ENCODE data around the gene SESN3. TPM values are rescaled to one million over a fixed set of nuclear protein-coding genes. Genes with fewer than 3 reads are reported as not detected.

Gene SESN3
- total RNA-seq, 1 experiment from 2014 or later: 1.4 TPM

DNA sequence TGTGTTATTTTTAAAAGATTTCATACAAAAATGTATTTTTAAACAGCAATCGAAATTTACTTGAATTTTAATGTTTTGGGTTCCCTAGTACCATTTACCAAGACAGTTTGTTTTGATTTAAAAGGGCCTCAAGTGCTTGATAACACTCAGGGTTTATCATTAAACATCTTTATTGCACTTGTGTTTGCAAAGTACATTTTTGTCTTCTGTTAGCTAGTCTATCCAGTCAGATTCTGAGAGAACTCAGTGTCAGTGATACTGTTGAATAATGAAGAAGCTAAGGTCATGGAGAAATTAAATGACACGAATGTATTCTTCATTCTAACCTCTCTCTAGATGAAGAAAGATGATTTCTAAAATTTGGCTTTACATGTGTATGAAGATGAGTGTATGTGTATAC lies 12.7 kb upstream of the SESN3 start:
- BruUV-seq (replicated peaks): no TSS peak
- intact Hi-C loops (cut with micrococcal nuclease; ENCODE audit: unreplicated experiment): no loop called here
- POLR2A ChIA-PET: interaction anchor here (0.6 kb wide), 1 partner anchor 11 kb away, joined by 3 read pairs; no protein-coding TSS in a partner anchor
- peaks cover 20% of the 10 kb centered on the region for H3K27me3 ChIP-seq (ENCODE audit: control insufficient read depth, insufficient read depth, low read length)
- no peak overlapping the region for H3K27ac ChIP-seq (ENCODE audit: low read length)
- no peak for ATAC-seq
- no peak for DNase-seq (ENCODE audit: low read depth, low spot score)
- H3K36me3 ChIP-seq (ENCODE audit: control insufficient read depth, insufficient read depth, low read length): no peaks in the 10 kb centered on the region
- CTCF ChIA-PET: no interaction called here
- H3K4me1 ChIP-seq (ENCODE audit: control insufficient read depth, insufficient read depth, low read length): no peaks in the 10 kb centered on the region
- H3K4me3 ChIP-seq (ENCODE audit: low read depth in 2 of 2, low read length in 2 of 2): no peak overlapping the region
- in situ Hi-C loops (cut with HindIII; ENCODE audit: low pct_unique_long_range_greater_than_20kb, low sequenced_read_pairs): no loop called here
- H3K9me3 ChIP-seq (ENCODE audit: control insufficient read depth, insufficient read depth, low read depth, low read length): no peaks in the 10 kb centered on the region
- no peak for TF ChIP-seq TCF7L2 (IDR thresholded peaks at IDR 0.05; ENCODE audit: low read depth, low read length)
- no peak for TF ChIP-seq POLR2AphosphoS5 (IDR thresholded peaks at IDR 0.05; ENCODE audit: low read depth, low read length)
- TF ChIP-seq, protein P1, sequence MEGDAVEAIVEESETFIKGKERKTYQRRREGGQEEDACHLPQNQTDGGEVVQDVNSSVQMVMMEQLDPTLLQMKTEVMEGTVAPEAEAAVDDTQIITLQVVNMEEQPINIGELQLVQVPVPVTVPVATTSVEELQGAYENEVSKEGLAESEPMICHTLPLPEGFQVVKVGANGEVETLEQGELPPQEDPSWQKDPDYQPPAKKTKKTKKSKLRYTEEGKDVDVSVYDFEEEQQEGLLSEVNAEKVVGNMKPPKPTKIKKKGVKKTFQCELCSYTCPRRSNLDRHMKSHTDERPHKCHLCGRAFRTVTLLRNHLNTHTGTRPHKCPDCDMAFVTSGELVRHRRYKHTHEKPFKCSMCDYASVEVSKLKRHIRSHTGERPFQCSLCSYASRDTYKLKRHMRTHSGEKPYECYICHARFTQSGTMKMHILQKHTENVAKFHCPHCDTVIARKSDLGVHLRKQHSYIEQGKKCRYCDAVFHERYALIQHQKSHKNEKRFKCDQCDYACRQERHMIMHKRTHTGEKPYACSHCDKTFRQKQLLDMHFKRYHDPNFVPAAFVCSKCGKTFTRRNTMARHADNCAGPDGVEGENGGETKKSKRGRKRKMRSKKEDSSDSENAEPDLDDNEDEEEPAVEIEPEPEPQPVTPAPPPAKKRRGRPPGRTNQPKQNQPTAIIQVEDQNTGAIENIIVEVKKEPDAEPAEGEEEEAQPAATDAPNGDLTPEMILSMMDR (IDR thresholded peaks at IDR 0.05): no peak
- TF ChIP-seq, protein P2, sequence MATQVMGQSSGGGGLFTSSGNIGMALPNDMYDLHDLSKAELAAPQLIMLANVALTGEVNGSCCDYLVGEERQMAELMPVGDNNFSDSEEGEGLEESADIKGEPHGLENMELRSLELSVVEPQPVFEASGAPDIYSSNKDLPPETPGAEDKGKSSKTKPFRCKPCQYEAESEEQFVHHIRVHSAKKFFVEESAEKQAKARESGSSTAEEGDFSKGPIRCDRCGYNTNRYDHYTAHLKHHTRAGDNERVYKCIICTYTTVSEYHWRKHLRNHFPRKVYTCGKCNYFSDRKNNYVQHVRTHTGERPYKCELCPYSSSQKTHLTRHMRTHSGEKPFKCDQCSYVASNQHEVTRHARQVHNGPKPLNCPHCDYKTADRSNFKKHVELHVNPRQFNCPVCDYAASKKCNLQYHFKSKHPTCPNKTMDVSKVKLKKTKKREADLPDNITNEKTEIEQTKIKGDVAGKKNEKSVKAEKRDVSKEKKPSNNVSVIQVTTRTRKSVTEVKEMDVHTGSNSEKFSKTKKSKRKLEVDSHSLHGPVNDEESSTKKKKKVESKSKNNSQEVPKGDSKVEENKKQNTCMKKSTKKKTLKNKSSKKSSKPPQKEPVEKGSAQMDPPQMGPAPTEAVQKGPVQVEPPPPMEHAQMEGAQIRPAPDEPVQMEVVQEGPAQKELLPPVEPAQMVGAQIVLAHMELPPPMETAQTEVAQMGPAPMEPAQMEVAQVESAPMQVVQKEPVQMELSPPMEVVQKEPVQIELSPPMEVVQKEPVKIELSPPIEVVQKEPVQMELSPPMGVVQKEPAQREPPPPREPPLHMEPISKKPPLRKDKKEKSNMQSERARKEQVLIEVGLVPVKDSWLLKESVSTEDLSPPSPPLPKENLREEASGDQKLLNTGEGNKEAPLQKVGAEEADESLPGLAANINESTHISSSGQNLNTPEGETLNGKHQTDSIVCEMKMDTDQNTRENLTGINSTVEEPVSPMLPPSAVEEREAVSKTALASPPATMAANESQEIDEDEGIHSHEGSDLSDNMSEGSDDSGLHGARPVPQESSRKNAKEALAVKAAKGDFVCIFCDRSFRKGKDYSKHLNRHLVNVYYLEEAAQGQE (IDR thresholded peaks at IDR 0.05; ENCODE audit: insufficient read depth in 1 of 2, low read depth in 2 of 2, low read length in 1 of 2): no peak
- TF ChIP-seq SIN3A (IDR thresholded peaks at IDR 0.05; ENCODE audit: borderline replicate concordance, insufficient read depth, low read depth, low read length): no peak

DNA sequence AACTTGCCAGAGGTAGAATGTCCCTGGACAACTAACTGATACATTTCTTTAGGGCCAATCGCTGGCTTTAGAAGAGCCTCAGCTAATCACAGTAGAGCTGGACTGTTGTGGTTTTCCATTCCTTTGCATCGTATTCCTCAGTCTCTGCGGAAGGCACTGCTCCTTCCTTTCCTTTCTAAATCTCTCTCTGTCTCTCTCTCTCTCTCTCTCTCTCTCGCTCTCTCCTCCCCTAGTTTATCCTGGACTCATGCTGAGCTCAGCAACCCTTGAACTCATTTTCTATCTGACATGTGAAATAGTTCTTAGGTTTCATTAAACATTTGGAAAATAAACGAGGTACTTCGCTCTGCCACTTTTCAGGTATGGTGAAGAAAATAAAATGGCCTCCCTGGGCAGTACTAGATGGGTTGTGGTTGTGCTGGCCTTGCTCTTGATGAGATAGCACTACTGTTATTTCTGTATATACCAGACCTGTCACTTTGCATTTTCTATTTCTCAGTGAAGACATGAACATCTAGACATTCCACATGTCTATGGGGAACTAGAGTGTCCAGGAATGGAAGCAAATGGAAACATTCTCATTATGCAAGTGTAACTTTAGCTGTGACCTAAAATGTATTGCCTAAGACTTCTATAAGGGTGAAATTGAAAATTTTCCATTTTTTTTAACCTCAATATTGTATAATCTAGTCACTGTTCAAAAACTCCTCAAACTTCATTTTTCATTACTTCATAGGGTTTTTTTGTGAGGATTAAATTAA lies 12.0 kb upstream of the SESN3 start:
- BruUV-seq (replicated peaks): no TSS peak
- in situ Hi-C loops (cut with HindIII; ENCODE audit: low pct_unique_long_range_greater_than_20kb, low sequenced_read_pairs) (no loop called here), intact Hi-C loops (cut with micrococcal nuclease; ENCODE audit: unreplicated experiment) (no loop called here)
- Histone ChIP-seq H3K4me3 (ENCODE audit: low read depth in 2 of 2, low read length in 2 of 2) (no peak overlapping the region), H3K27me3 (ENCODE audit: control insufficient read depth, insufficient read depth, low read length) (peaks cover 19% of the 10 kb centered on the region), H3K4me1 (ENCODE audit: control insufficient read depth, insufficient read depth, low read length) (no peaks in the 10 kb centered on the region), H3K36me3 (ENCODE audit: control insufficient read depth, insufficient read depth, low read length) (no peaks in the 10 kb centered on the region), H3K27ac (ENCODE audit: low read length) (no peak overlapping the region), H3K9me3 (ENCODE audit: control insufficient read depth, insufficient read depth, low read depth, low read length) (no peaks in the 10 kb centered on the region)
- ChIA-PET CTCF (no interaction called here), POLR2A (interaction anchor here (0.6 kb wide), 1 partner anchor 11 kb away, joined by 3 read pairs; no protein-coding TSS in a partner anchor)
- TF ChIP-seq, protein P1 (IDR thresholded peaks at IDR 0.05): no peak
- TF ChIP-seq SIN3A (IDR thresholded peaks at IDR 0.05; ENCODE audit: borderline replicate concordance, insufficient read depth, low read depth, low read length): no peak
- TF ChIP-seq, protein P2 (IDR thresholded peaks at IDR 0.05; ENCODE audit: insufficient read depth in 1 of 2, low read depth in 2 of 2, low read length in 1 of 2): no peak
- DNase-seq (ENCODE audit: low read depth, low spot score) (no peak), ATAC-seq (no peak)
